Liver (tissue), 9 donors: ENCODE data around the gene ILF2. TPM values are rescaled to one million over a fixed set of nuclear protein-coding genes. Genes with fewer than 3 reads are reported as not detected.
A peak's percentile ranks its signal among the peaks of the same experiment; 100 is the strongest.

ENCODE experiments used
- DNase-seq: peaks from one replicate; pipeline ENCODE4 v3.0.0-alpha.2; 2017; ENCODE audit warnings: low spot score
- H3K27ac ChIP-seq, 2 donors: one replicate each; pipeline ENCODE4 v1.7.0; 2013; ENCODE audit warnings: inconsistent platforms in 2 of 2, low read length in 2 of 2, control low read depth in 1 of 2, low read depth in 1 of 2, mild to moderate bottlenecking in 1 of 2
- H3K27me3 ChIP-seq, 4 donors: one replicate each; pipeline versions ENCODE4 v1.6.1 to v1.7.0; 2013; ENCODE audit warnings: low read length in 3 of 4, inconsistent platforms in 1 of 4, mild to moderate bottlenecking in 1 of 4, moderate library complexity in 1 of 4; ENCODE audit not compliant: control insufficient read depth in 4 of 4, insufficient read depth in 4 of 4
- H3K36me3 ChIP-seq, 4 donors: one replicate each; pipeline versions ENCODE4 v1.6.1 to v1.7.0; 2013; ENCODE audit warnings: low read length in 3 of 4, mild to moderate bottlenecking in 3 of 4, low read depth in 1 of 4, moderate library complexity in 1 of 4; ENCODE audit not compliant: control insufficient read depth in 4 of 4, insufficient read depth in 3 of 4
- H3K4me1 ChIP-seq, 4 donors: one replicate each; pipeline versions ENCODE4 v1.6.1 to v1.7.0; 2013; ENCODE audit warnings: low read length in 3 of 4, mild to moderate bottlenecking in 3 of 4, moderate library complexity in 1 of 4; ENCODE audit not compliant: control insufficient read depth in 4 of 4, insufficient read depth in 4 of 4
- H3K4me3 ChIP-seq, 3 donors: one replicate each; pipeline versions ENCODE4 v1.6.1 to v1.7.0; 2013; ENCODE audit warnings: low read length in 3 of 3, control low read depth in 1 of 3, low read depth in 1 of 3, mild to moderate bottlenecking in 1 of 3
- H3K9ac ChIP-seq, 2 donors: one replicate each; pipeline ENCODE4 v1.7.0; 2013; ENCODE audit warnings: low read length in 2 of 2, mild to moderate bottlenecking in 2 of 2, moderate library complexity in 2 of 2, control low read depth in 1 of 2, low read depth in 1 of 2
- H3K9me3 ChIP-seq, 4 donors: one replicate each; pipeline versions ENCODE4 v1.6.1 to v1.7.0; 2013; ENCODE audit warnings: low read length in 3 of 4; ENCODE audit not compliant: control insufficient read depth in 4 of 4
- EGR1 ChIP-seq, 2 donors: IDR thresholded peaks; 2 replicates each; pipeline ENCODE4 v1.6.1; 2016 to 2018; ENCODE audit warnings: antibody characterized with exemption in 2 of 2, low read depth in 2 of 2
- FOXA1 ChIP-seq: IDR thresholded peaks from 2 replicates; pipeline ENCODE4 v1.6.1; 2016; ENCODE audit warnings: antibody characterized with exemption
- FOXA2 ChIP-seq: IDR thresholded peaks from 2 replicates; pipeline ENCODE4 v1.6.1; 2016; ENCODE audit warnings: antibody characterized with exemption
- GABPA ChIP-seq, 2 donors: IDR thresholded peaks in 1 of 2; conservative IDR thresholded peaks in 1 of 2; 2 replicates each; pipeline ENCODE4 v1.6.1; 2016; ENCODE audit warnings: antibody characterized with exemption in 2 of 2, mild to moderate bottlenecking in 1 of 2, moderate library complexity in 1 of 2
- HNF4A ChIP-seq, 2 donors: conservative IDR thresholded peaks; 2 replicates each; pipeline ENCODE4 v1.6.1; 2016; ENCODE audit warnings: antibody characterized with exemption in 2 of 2, mild to moderate bottlenecking in 2 of 2
- HNF4G ChIP-seq: IDR thresholded peaks from 2 replicates; pipeline ENCODE4 v1.6.1; 2016; ENCODE audit warnings: antibody characterized with exemption
- JUND ChIP-seq, 2 donors: IDR thresholded peaks; 2 replicates each; pipeline ENCODE4 v1.6.1; 2016; ENCODE audit warnings: antibody characterized with exemption in 2 of 2
- NR2F2 ChIP-seq: IDR thresholded peaks from 2 replicates; pipeline ENCODE4 v1.6.1; 2016; ENCODE audit warnings: antibody characterized with exemption
- RAD21 ChIP-seq, 2 donors: IDR thresholded peaks; 2 replicates each; pipeline ENCODE4 v1.6.1; 2016; ENCODE audit warnings: antibody characterized with exemption in 2 of 2, mild to moderate bottlenecking in 2 of 2
- RXRA ChIP-seq, 2 donors: IDR thresholded peaks; 2 replicates each; pipeline ENCODE4 v1.6.1; 2017 to 2018; ENCODE audit warnings: antibody characterized with exemption in 2 of 2, mild to moderate bottlenecking in 1 of 2
- SP1 ChIP-seq: IDR thresholded peaks from 2 replicates; pipeline ENCODE4 v1.6.1; 2018; ENCODE audit warnings: antibody characterized with exemption, mild to moderate bottlenecking
- TAF1 ChIP-seq: conservative IDR thresholded peaks from 2 replicates; pipeline ENCODE4 v1.6.1; 2016; ENCODE audit warnings: antibody characterized with exemption, mild to moderate bottlenecking
- YY1 ChIP-seq: IDR thresholded peaks from 2 replicates; pipeline ENCODE4 v1.6.1; 2016; ENCODE audit warnings: antibody characterized with exemption, mild to moderate bottlenecking
- WGBS: extraction: QIAGEN DNeasy Blood & Tissue Kit; methylation state at CpG from one replicate; pipeline ENCODE4 v1.1.7; 2013; 5-methylcytosine and 5-hydroxymethylcytosine counted together
- polyA plus RNA-seq, 2 donors: library from polyadenylated mRNA; stranded (reverse) in 1 of 2; unstranded in 1 of 2; fragments of 200-250 nt in 1 of 2; fragments of >200 nt in 1 of 2; fragmentation: Nextera tagmentation in 1 of 2; extraction: Ambion mirVana in 1 of 2; gene quantifications; one replicate each; pipeline versions ENCODE4 v1.2.1 to v1.2.3, GENCODE V29; 2013 to 2015
- total RNA-seq, 2 donors: library from RNA; depleted of rRNA; stranded (reverse); fragments of >200 nt; gene quantifications; one replicate each; pipeline ENCODE4 v1.2.3, GENCODE V29; 2014
- TF ChIP-seq, protein P1 (sequence below): IDR thresholded peaks from 2 replicates; pipeline ENCODE4 v1.6.1; 2016; ENCODE audit warnings: antibody characterized with exemption
- TF ChIP-seq, protein P2 (sequence below): fragments of 150-350 bp; IDR thresholded peaks from 2 replicates; pipeline ENCODE4 v1.5.1; 2017; ENCODE audit warnings: improper control_type of control experiment, low read depth, low read length; ENCODE audit not compliant: missing input control
- TF ChIP-seq, protein P3 (sequence below): IDR thresholded peaks from 2 replicates; pipeline ENCODE4 v1.6.1; 2016; ENCODE audit warnings: antibody characterized with exemption
- TF ChIP-seq, protein P4 (sequence below): IDR thresholded peaks from 2 replicates; pipeline ENCODE4 v1.6.1; 2016; ENCODE audit warnings: antibody characterized with exemption
- donor health status: healthy.
- donor health status: healthy.
- donor health status: healthy.
- donor health status: healthy.
- donor health status: healthy.

The ILF2 gene
- total and polyA plus RNA-seq, 4 donors, result 28.7 to 84.2 (median 51.5) TPM

DNA sequence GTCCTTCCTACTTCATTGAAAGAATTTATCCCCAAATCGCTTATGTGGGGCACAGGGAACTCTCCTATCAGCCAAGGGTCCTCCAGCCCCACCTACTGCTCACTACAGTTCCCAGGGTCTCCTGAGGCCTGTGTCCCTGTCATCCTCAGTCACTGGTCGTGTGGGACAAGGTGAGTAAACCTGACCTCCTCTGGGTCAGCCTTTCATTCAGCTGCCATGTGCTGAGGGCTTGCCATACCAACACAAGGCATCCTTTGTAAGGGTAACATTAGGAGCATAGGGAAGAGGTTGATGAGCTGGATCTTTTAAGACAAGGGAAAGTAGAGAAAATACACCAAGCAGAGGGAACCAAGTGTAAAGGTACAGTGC is 23.5 kb downstream of the ILF2 start:
- Histone ChIP-seq H3K4me1 (peaks cover 0 to 36% (median 23%) of the 10 kb centered on the region in 4 donors), H3K36me3 (peaks cover 8 to 27% (median 22%) of the 10 kb centered on the region in 4 donors), H3K27me3 (no peaks in the 10 kb centered on the region), H3K9me3 (no peaks in the 10 kb centered on the region), H3K27ac (no peak overlapping the region), H3K4me3 (no peak overlapping the region), H3K9ac (no peak overlapping the region)
- TF ChIP-seq SP1, result no peak
- TF ChIP-seq FOXA1, result no peak
- TF ChIP-seq HNF4G, result no peak
- no peak for TF ChIP-seq JUND (IDR thresholded peaks at IDR 0.05)
- TF ChIP-seq RXRA (IDR thresholded peaks at IDR 0.05), result no peak
- TF ChIP-seq, protein P1, sequence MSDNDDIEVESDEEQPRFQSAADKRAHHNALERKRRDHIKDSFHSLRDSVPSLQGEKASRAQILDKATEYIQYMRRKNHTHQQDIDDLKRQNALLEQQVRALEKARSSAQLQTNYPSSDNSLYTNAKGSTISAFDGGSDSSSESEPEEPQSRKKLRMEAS, result no peak
- WGBS, result 61% methylated on average over 2 of the region's 2 CpGs
- DNase-seq, result no peak

DNA sequence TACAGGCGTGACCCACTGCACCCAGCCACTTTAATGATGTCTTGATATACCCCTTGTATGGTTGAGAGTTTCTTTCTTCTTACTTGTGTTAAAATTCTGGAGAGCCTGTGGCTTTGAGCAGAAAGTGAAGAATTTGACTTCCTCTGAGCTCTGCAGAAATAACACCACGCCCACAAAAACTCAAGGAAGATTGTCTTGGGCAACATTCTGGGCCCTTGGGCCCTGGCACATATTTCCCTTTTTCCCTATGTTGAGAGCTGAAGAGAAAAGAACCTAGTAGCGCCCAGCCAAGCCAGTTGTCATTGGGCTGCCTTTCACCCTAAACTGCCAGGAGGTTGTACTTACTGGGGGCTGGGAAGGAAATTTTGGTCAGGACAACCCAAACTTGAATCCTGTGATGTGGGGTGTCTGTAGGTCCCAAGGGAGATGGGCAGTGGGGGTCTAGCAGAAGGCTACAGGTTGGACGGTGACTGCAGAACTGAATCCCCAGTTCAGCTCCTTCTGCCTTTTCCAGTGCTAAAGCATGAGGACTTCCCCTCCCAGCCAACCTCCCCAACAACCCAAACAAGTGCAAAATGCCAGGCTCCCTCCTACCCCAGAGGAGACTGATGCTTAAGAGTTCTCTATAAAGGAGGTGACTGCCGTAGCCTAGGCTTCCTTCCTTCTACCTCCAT is 24.0 kb downstream of the ILF2 start:
- H3K36me3 ChIP-seq, result peaks cover 10 to 32% (median 26%) of the 10 kb centered on the region in 4 donors
- no peak overlapping the region for H3K27ac ChIP-seq
- TF ChIP-seq NR2F2 (no peak), EGR1 (IDR thresholded peaks at IDR 0.05; ENCODE audit: low read depth in 2 of 2) (no peak), TAF1 (no peak)
- TF ChIP-seq, protein P2, sequence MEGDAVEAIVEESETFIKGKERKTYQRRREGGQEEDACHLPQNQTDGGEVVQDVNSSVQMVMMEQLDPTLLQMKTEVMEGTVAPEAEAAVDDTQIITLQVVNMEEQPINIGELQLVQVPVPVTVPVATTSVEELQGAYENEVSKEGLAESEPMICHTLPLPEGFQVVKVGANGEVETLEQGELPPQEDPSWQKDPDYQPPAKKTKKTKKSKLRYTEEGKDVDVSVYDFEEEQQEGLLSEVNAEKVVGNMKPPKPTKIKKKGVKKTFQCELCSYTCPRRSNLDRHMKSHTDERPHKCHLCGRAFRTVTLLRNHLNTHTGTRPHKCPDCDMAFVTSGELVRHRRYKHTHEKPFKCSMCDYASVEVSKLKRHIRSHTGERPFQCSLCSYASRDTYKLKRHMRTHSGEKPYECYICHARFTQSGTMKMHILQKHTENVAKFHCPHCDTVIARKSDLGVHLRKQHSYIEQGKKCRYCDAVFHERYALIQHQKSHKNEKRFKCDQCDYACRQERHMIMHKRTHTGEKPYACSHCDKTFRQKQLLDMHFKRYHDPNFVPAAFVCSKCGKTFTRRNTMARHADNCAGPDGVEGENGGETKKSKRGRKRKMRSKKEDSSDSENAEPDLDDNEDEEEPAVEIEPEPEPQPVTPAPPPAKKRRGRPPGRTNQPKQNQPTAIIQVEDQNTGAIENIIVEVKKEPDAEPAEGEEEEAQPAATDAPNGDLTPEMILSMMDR, result no peak
- 91% methylated on average over 5 of the region's 5 CpGs for WGBS
- H3K9me3 ChIP-seq, result no peaks in the 10 kb centered on the region
- H3K27me3 ChIP-seq, result no peaks in the 10 kb centered on the region
- peaks cover 2 to 37% (median 24%) of the 10 kb centered on the region in 4 donors for H3K4me1 ChIP-seq
- no peak overlapping the region for H3K9ac ChIP-seq
- DNase-seq, result no peak
- H3K4me3 ChIP-seq, result no peak overlapping the region

DNA sequence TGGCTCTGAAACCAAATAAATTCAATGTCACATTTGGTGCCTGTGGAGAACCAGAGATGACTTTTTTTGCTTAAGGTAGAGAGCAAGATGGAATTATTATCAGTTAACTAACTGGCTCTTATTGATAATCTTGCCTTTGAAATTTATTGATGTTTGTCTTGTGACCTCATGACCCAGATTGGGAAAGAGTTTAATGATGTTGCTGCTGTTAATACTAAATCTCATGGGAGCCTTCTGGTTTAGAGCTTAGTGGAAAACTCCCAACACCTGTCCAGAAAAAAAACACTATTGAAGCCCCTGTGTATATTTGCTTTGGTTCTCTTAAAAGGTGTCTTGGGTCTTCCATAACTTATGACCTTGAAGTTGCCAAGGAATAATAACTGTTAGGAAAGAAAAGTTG is 27.0 kb downstream of the ILF2 start:
- H3K4me3 ChIP-seq, result no peak overlapping the region
- no peak for DNase-seq
- H3K9ac ChIP-seq, result no peak overlapping the region
- H3K9me3 ChIP-seq, result no peaks in the 10 kb centered on the region
- H3K4me1 ChIP-seq, result peaks cover 2 to 24% (median 15%) of the 10 kb centered on the region in 4 donors
- no peaks in the 10 kb centered on the region for H3K27me3 ChIP-seq
- TF ChIP-seq RAD21 (IDR thresholded peaks at IDR 0.05), result no peak
- TF ChIP-seq YY1, result no peak
- TF ChIP-seq NR2F2, result peak; percentile 33
- peak; percentile 46 to 48 for TF ChIP-seq RXRA (IDR thresholded peaks at IDR 0.05)
- no peak for TF ChIP-seq EGR1 (IDR thresholded peaks at IDR 0.05; ENCODE audit: low read depth in 2 of 2)
- TF ChIP-seq, protein P1, result no peak
- TF ChIP-seq, protein P2, result no peak
- TF ChIP-seq, protein P3, sequence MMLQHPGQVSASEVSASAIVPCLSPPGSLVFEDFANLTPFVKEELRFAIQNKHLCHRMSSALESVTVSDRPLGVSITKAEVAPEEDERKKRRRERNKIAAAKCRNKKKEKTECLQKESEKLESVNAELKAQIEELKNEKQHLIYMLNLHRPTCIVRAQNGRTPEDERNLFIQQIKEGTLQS, result no peak
- no peak for TF ChIP-seq TAF1
- TF ChIP-seq, protein P4, sequence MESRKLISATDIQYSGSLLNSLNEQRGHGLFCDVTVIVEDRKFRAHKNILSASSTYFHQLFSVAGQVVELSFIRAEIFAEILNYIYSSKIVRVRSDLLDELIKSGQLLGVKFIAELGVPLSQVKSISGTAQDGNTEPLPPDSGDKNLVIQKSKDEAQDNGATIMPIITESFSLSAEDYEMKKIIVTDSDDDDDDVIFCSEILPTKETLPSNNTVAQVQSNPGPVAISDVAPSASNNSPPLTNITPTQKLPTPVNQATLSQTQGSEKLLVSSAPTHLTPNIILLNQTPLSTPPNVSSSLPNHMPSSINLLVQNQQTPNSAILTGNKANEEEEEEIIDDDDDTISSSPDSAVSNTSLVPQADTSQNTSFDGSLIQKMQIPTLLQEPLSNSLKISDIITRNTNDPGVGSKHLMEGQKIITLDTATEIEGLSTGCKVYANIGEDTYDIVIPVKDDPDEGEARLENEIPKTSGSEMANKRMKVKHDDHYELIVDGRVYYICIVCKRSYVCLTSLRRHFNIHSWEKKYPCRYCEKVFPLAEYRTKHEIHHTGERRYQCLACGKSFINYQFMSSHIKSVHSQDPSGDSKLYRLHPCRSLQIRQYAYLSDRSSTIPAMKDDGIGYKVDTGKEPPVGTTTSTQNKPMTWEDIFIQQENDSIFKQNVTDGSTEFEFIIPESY, result no peak
- TF ChIP-seq FOXA2, result no peak
- TF ChIP-seq GABPA (IDR thresholded peaks at IDR 0.05 in 1 of 2, conservative IDR thresholded peaks at IDR 0.05 in 1 of 2), result no peak
- peak in 1 of 2 donors; percentile 22 for TF ChIP-seq HNF4A (conservative IDR thresholded peaks at IDR 0.05)
- H3K36me3 ChIP-seq, result peaks cover 15 to 56% (median 45%) of the 10 kb centered on the region in 4 donors
- peak overlapping the region in 1 of 2 donors; percentile 40 for H3K27ac ChIP-seq
